A673 (cell line): ENCODE data around the gene SLC22A4. TPM values are rescaled to one million over a fixed set of nuclear protein-coding genes. Genes with fewer than 3 reads are reported as not detected.

ENCODE experiments used
- BruUV-seq: library from RNA; stranded (reverse); fragments of 400-500 nt; replicated peaks from 2 replicates; lab custom pipeline; 2021; lab: Mats Ljungman, UMichigan
- CTCF ChIA-PET: fragments of 300-600 bp; sonication (Branson Sonifier 250); formaldehyde crosslinking; loops from one replicate; lab custom pipeline; 2022; ENCODE audit warnings: antibody characterized with exemption; lab: Charles Lee
- POLR2A ChIA-PET: fragments of 300-600 bp; sonication (Branson Sonifier 250); formaldehyde crosslinking; loops from one replicate; lab custom pipeline; 2022; ENCODE audit warnings: antibody characterized with exemption; ENCODE audit not compliant: low non-redundant PET; lab: Charles Lee
- DNase-seq: peaks from one replicate; pipeline ENCODE4 v3.0.0-alpha.2; 2015; ENCODE audit warnings: low spot score
- H3K27ac ChIP-seq: fragments of 200-600 bp; sonication (generic); 2 replicates; pipeline ENCODE4 v1.5.1; 2016; ENCODE audit warnings: mixed run types, low read depth, mild to moderate bottlenecking, mixed read lengths, antibody characterized with exemption, low read length; ENCODE audit not compliant: poor library complexity, severe bottlenecking
- H3K27me3 ChIP-seq: fragments of 200-600 bp; sonication (generic); replicated peaks from 2 replicates; pipeline ENCODE4 v1.6.1; 2017; ENCODE audit warnings: mixed run types, low read depth, mild to moderate bottlenecking, mixed read lengths, antibody characterized with exemption, low read length; ENCODE audit not compliant: insufficient read depth, poor library complexity
- H3K36me3 ChIP-seq: fragments of 200-600 bp; sonication (generic); 2 replicates; pipeline ENCODE4 v1.6.1; 2016; ENCODE audit warnings: mixed run types, mild to moderate bottlenecking, mixed read lengths, antibody characterized with exemption, low read length; ENCODE audit not compliant: insufficient read depth, poor library complexity, severe bottlenecking
- H3K4me1 ChIP-seq: fragments of 200-600 bp; sonication (generic); 2 replicates; pipeline ENCODE4 v1.6.1; 2017; ENCODE audit warnings: mixed run types, mild to moderate bottlenecking, mixed read lengths, antibody characterized with exemption, low read length; ENCODE audit not compliant: insufficient read depth, poor library complexity, severe bottlenecking
- H3K4me3 ChIP-seq: fragments of 200-600 bp; sonication (generic); 2 replicates; pipeline ENCODE4 v1.5.1; 2016; ENCODE audit warnings: low read depth, mixed run types, mild to moderate bottlenecking, mixed read lengths, low read length; ENCODE audit not compliant: poor library complexity, severe bottlenecking
- H3K9me3 ChIP-seq: fragments of 200-600 bp; sonication (generic); 2 replicates; pipeline ENCODE4 v1.6.1; 2016; ENCODE audit warnings: mixed run types, low read depth, mild to moderate bottlenecking, mixed read lengths, antibody characterized with exemption, low read length; ENCODE audit not compliant: poor library complexity, severe bottlenecking
- CTCF ChIP-seq: fragments of 300-800, 200-600 bp; sonication (generic); conservative IDR thresholded peaks from 2 replicates; pipeline ENCODE4 v1.5.1; 2017; ENCODE audit warnings: low read depth, mild to moderate bottlenecking, antibody characterized with exemption, low read length, moderate library complexity, mixed read lengths
- EZH2 ChIP-seq: fragments of 200-600 bp; sonication (generic); IDR thresholded peaks from 2 replicates; pipeline ENCODE4 v1.6.1; 2017; ENCODE audit warnings: borderline replicate concordance, low read depth, mild to moderate bottlenecking, mixed read lengths, antibody characterized with exemption, low read length; ENCODE audit not compliant: poor library complexity, severe bottlenecking
- intact Hi-C: fragments of 100-400 bp; cut with micrococcal nuclease; formaldehyde crosslinking; loops from one replicate; pipeline ENCODE4 v1.10.0; 2022; ENCODE audit not compliant: unreplicated experiment
- total RNA-seq: library from RNA; stranded (reverse); gene quantifications from 2 replicates; pipeline ENCODE4 v1.2.3, GENCODE V29; 2021

Gene SLC22A4
- total RNA-seq, 1 experiment from 2014 or later = 0.99 TPM

DNA sequence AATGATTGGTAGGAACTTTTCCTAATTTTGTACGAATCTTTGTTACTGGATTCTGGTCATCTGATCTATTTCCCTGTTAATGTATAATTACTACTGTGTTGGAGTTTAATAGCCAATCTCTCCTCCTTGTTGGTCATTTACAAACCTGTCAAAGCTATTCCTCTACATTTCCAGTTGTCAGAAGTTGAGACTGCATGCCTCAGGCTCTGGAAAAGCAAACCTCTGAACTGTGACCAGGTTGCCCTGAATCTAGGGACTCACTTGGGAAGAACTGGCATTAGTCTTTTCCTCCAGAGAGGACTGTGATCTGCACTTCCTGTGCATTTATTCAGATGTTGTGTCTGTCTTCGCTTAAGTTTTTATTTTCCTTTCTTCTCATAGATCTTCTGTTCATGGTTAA is 20.6 kb upstream of the SLC22A4 start:
- no TSS peak for BruUV-seq
- Histone ChIP-seq H3K27me3 (no peaks in the 10 kb centered on the region), H3K36me3 (no peaks in the 10 kb centered on the region), H3K27ac (no peak overlapping the region), H3K4me3 (no peak overlapping the region), H3K9me3 (no peaks in the 10 kb centered on the region), H3K4me1 (peaks cover 1% of the 10 kb centered on the region)
- no peak for DNase-seq
- no peak for TF ChIP-seq CTCF
- no peak for TF ChIP-seq EZH2
- intact Hi-C loops = loop anchor here (2.0 to 5.0 kb wide), 2 partner anchors 94 to 227 kb away; partner anchors contain the start of gene SLC22A5
- POLR2A ChIA-PET = no interaction called here
- CTCF ChIA-PET = interaction anchor here (1.5 kb wide), 1 partner anchor 228 kb away, joined by 6 read pairs; no protein-coding TSS in a partner anchor

DNA sequence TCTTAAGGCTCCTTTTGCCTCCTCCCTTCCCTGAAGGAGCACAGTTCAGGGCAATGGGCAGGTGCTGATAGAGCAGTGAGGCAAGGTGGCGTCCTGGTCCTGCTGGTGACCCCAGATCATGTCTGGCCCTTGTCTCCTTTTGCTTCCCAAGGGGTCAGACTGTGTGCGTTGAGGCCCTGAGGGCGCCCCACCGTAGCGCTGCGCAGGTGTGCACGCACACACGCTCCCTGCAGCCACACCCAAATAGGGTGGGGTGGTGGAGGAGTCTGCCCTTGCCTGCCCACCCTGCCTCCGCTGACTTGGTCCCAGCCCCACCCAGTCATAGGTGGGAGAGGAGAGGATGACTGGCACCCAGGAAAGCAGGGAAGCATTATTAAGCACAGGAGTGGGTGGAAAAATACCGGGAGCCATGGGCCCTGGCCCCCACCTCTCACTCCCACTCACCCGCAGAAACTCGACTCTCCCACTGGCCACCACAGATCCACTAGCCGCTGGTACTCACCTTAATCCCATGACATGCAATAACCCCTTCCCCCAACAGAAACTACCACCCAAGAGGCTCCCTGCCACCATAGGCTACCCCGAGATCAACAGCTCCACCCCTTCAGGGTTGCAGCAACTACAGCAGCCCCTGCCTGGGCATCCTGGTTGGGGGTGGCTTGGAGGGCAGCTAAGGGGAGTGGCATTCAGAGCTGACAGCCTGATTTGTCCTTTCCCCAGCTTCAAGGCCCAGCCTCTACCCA is 20.0 kb upstream of the SLC22A4 start:
- H3K4me3 ChIP-seq = no peak overlapping the region
- no peak for DNase-seq
- no peaks in the 10 kb centered on the region for H3K36me3 ChIP-seq
- H3K4me1 ChIP-seq = peaks cover 7% of the 10 kb centered on the region
- no TSS peak for BruUV-seq
- CTCF ChIA-PET = interaction anchor here (1.5 kb wide), 1 partner anchor 227 kb away, joined by 6 read pairs; no protein-coding TSS in a partner anchor
- TF ChIP-seq EZH2 (no peak), CTCF (no peak)
- H3K27ac ChIP-seq = no peak overlapping the region
- POLR2A ChIA-PET = no interaction called here
- intact Hi-C loops = loop anchor here (5.0 kb wide), 1 partner anchor 93 kb away; the partner anchor contains the start of gene SLC22A5
- H3K9me3 ChIP-seq = no peaks in the 10 kb centered on the region
- no peaks in the 10 kb centered on the region for H3K27me3 ChIP-seq

DNA sequence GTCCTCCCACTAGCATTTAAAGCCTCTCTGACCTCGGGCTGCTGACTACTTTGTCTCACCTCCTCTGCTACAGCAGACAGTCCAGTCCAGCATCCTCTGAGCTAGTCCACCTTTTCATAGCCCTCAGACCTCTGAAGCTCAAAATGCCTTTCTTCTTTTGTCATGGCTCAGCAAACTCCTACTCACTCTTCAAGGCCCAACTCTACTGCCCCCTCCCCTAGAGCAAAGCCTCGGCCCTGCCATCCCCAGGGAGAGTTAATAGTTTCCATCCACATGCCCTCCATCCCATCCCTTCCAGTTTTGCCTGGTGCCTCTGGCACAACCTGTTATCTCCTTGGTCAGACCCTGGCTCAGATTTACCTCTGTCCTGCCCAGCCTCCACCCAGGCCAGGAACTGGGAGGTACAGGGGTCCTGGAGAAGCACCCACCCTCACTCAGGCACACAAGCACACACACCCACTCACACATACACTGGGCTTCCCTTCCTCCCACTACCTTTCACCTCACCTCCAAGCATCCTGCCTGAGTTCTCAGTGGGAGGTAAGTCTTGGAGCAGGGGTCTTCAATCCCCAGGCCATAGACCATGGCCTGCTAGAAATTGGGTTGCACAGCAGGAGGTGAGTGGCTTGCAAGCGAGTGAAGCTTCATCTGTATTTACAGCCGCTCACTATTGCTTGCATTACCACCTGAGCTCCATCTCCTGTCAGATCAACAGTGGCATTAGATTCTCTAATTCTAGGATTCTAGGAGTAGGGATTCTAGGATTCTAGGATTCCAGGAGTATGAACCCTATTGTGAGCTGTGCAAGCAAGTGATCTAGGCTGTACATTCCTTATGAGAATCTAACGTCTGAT is 18.6 kb upstream of the SLC22A4 start:
- no peaks in the 10 kb centered on the region for H3K27me3 ChIP-seq
- TF ChIP-seq CTCF = no peak
- TF ChIP-seq EZH2 = no peak
- ChIA-PET POLR2A (no interaction called here), CTCF (no interaction called here)
- H3K4me1 ChIP-seq = peaks cover 9% of the 10 kb centered on the region
- H3K9me3 ChIP-seq = no peaks in the 10 kb centered on the region
- H3K4me3 ChIP-seq = no peak overlapping the region
- no peak for DNase-seq
- no peaks in the 10 kb centered on the region for H3K36me3 ChIP-seq
- no TSS peak for BruUV-seq
- intact Hi-C loops = no loop called here
- no peak overlapping the region for H3K27ac ChIP-seq
